ENCODE results near the gene CRX.

DNA sequence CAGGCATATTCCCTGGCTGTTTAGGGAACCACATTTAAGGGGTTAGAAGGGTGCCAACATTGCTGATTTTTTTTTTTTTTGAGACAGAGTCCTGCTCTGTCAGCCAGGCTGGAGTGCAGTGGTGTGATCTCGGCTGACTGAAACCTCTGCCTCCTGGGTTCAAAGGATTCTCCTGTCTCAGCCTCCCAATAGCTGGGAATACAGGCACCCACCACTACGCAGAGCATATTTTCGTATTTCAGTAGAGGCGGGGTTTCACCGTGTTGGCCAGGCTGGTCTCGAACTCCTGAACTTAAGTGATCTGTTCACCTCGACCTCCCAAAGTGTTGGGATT is 7.8 kb upstream of the CRX start:
- TF ChIP-seq, protein P1, sequence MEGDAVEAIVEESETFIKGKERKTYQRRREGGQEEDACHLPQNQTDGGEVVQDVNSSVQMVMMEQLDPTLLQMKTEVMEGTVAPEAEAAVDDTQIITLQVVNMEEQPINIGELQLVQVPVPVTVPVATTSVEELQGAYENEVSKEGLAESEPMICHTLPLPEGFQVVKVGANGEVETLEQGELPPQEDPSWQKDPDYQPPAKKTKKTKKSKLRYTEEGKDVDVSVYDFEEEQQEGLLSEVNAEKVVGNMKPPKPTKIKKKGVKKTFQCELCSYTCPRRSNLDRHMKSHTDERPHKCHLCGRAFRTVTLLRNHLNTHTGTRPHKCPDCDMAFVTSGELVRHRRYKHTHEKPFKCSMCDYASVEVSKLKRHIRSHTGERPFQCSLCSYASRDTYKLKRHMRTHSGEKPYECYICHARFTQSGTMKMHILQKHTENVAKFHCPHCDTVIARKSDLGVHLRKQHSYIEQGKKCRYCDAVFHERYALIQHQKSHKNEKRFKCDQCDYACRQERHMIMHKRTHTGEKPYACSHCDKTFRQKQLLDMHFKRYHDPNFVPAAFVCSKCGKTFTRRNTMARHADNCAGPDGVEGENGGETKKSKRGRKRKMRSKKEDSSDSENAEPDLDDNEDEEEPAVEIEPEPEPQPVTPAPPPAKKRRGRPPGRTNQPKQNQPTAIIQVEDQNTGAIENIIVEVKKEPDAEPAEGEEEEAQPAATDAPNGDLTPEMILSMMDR (IDR thresholded peaks at IDR 0.05): no peak
- TF ChIP-seq POLR2A (IDR thresholded peaks at IDR 0.05): no peak

All from stomach (tissue), 4 donors.